ENCODE results near the gene TNFRSF25.

TNFRSF25 gene

GRCh38 chr1:6444377-6444776, 21.6 kb downstream of the TNFRSF25 start:
- Histone ChIP-seq H3K79me2 (ENCODE audit: low read length) (no peaks in the 10 kb centered on the region), H4K20me1 (ENCODE audit: insufficient read depth, low read length) (no peaks in the 10 kb centered on the region), H3K4me1 (ENCODE audit: low read length) (no peaks in the 10 kb centered on the region), H2AFZ (ENCODE audit: low read depth, low read length) (no peak overlapping the region), H3K27me3 (ENCODE audit: low read depth, low read length) (no peaks in the 10 kb centered on the region), H3K4me3 (ENCODE audit: low read length) (no peak overlapping the region), H3K4me2 (ENCODE audit: low read length) (no peak overlapping the region), H3K36me3 (replicated peaks; ENCODE audit: low read depth, low read length) (no peaks in the 10 kb centered on the region), H3K27ac (ENCODE audit: low read length) (no peak overlapping the region), H3K9me3 (ENCODE audit: insufficient read depth, low read length) (no peaks in the 10 kb centered on the region), H3K9ac (ENCODE audit: low read length) (no peak overlapping the region)
- TF ChIP-seq EZH2phosphoT487 (IDR thresholded peaks at IDR 0.05; ENCODE audit: low read depth) (no peak), CTCF (IDR thresholded peaks at IDR 0.05; ENCODE audit: low read depth, low read length) (no peak)

GRCh38 chr1:6443339-6444115, 22.4 kb downstream of the TNFRSF25 start:
- Histone ChIP-seq H3K9me3 (ENCODE audit: insufficient read depth, low read length) (no peaks in the 10 kb centered on the region), H3K4me1 (ENCODE audit: low read length) (no peaks in the 10 kb centered on the region), H3K4me2 (ENCODE audit: low read length) (no peak overlapping the region), H2AFZ (ENCODE audit: low read depth, low read length) (no peak overlapping the region), H3K27me3 (ENCODE audit: low read depth, low read length) (no peaks in the 10 kb centered on the region), H4K20me1 (ENCODE audit: insufficient read depth, low read length) (no peaks in the 10 kb centered on the region), H3K36me3 (replicated peaks; ENCODE audit: low read depth, low read length) (no peaks in the 10 kb centered on the region), H3K9ac (ENCODE audit: low read length) (no peak overlapping the region), H3K27ac (ENCODE audit: low read length) (no peak overlapping the region), H3K4me3 (ENCODE audit: low read length) (no peak overlapping the region), H3K79me2 (ENCODE audit: low read length) (no peaks in the 10 kb centered on the region)
- TF ChIP-seq CTCF (IDR thresholded peaks at IDR 0.05; ENCODE audit: low read depth, low read length) (no peak), EZH2phosphoT487 (IDR thresholded peaks at IDR 0.05; ENCODE audit: low read depth) (no peak)

GRCh38 chr1:6441586-6441985, 24.4 kb downstream of the TNFRSF25 start:
- H3K4me1 ChIP-seq (ENCODE audit: low read length), result no peaks in the 10 kb centered on the region
- no peak overlapping the region for H3K4me2 ChIP-seq (ENCODE audit: low read length)

More at GRCh38 chr1:6441586-6441985, 24.4 kb downstream of the TNFRSF25 start:
- H3K36me3 ChIP-seq (replicated peaks; ENCODE audit: low read depth, low read length), result no peaks in the 10 kb centered on the region
- no peaks in the 10 kb centered on the region for H3K9me3 ChIP-seq (ENCODE audit: insufficient read depth, low read length)
- no peak overlapping the region for H3K4me3 ChIP-seq (ENCODE audit: low read length)
- H3K9ac ChIP-seq (ENCODE audit: low read length), result no peak overlapping the region
- no peak for TF ChIP-seq CTCF (IDR thresholded peaks at IDR 0.05; ENCODE audit: low read depth, low read length)
- no peak for TF ChIP-seq EZH2phosphoT487 (IDR thresholded peaks at IDR 0.05; ENCODE audit: low read depth)
- H4K20me1 ChIP-seq (ENCODE audit: insufficient read depth, low read length), result no peaks in the 10 kb centered on the region
- H3K79me2 ChIP-seq (ENCODE audit: low read length), result no peaks in the 10 kb centered on the region
- no peak overlapping the region for H3K27ac ChIP-seq (ENCODE audit: low read length)
- H2AFZ ChIP-seq (ENCODE audit: low read depth, low read length), result no peak overlapping the region
- no peaks in the 10 kb centered on the region for H3K27me3 ChIP-seq (ENCODE audit: low read depth, low read length)

Measured in OCI-LY3 (cell line).